MCF 10A (cell line): Measurements from ENCODE around the gene NAA10. TPM values are rescaled to one million over a fixed set of nuclear protein-coding genes. Genes with fewer than 3 reads are reported as not detected.

ENCODE experiments used
- BruUV-seq: library from RNA; stranded (reverse); fragments of 400-500 nt; replicated peaks from 2 replicates; lab custom pipeline; 2021; lab: Mats Ljungman, UMichigan
- CTCF ChIA-PET: fragments of 300-600 bp; sonication (Branson Sonifier 250); formaldehyde crosslinking; extraction: SDS; loops from one replicate; lab custom pipeline; 2021; ENCODE audit warnings: antibody characterized with exemption, inconsistent platforms; lab: Yijun Ruan, JAX
- POLR2A ChIA-PET: fragments of 300-600, 350-650 bp; sonication (Branson Sonifier 250); formaldehyde crosslinking; extraction: SDS; loops from one replicate; lab custom pipeline; 2020; ENCODE audit warnings: antibody characterized with exemption, inconsistent platforms; lab: Yijun Ruan, JAX
- DNase-seq: peaks from one replicate; pipeline ENCODE4 v3.0.0-alpha.2; 2018; ENCODE audit not compliant: unreplicated experiment
- H3K27ac Mint-ChIP-seq: one replicate; pipeline ENCODE4 v1.8.0; 2022; ENCODE audit warnings: mild to moderate bottlenecking, low read depth, mixed read lengths; ENCODE audit not compliant: unreplicated experiment
- H3K27me3 Mint-ChIP-seq: one replicate; pipeline ENCODE4 v1.8.0; 2022; ENCODE audit warnings: mixed read lengths; ENCODE audit not compliant: insufficient read depth, unreplicated experiment
- H3K36me3 Mint-ChIP-seq: one replicate; pipeline ENCODE4 v1.8.0; 2022; ENCODE audit warnings: mild to moderate bottlenecking, moderate library complexity, mixed read lengths; ENCODE audit not compliant: insufficient read depth, unreplicated experiment
- H3K4me1 Mint-ChIP-seq: one replicate; pipeline ENCODE4 v1.8.0; 2022; ENCODE audit warnings: mixed read lengths; ENCODE audit not compliant: insufficient read depth, unreplicated experiment
- H3K4me3 Mint-ChIP-seq: one replicate; pipeline ENCODE4 v1.8.0; 2022; ENCODE audit warnings: mild to moderate bottlenecking, moderate library complexity, mixed read lengths; ENCODE audit not compliant: unreplicated experiment
- H3K9me3 Mint-ChIP-seq: one replicate; pipeline ENCODE4 v1.8.0; 2022; ENCODE audit warnings: mixed read lengths; ENCODE audit not compliant: unreplicated experiment
- CTCF ChIP-seq: fragments of 200-600 bp; IDR thresholded peaks from one replicate; pipeline ENCODE4 v1.8.0; 2022; ENCODE audit warnings: antibody characterized with exemption, mild to moderate bottlenecking; ENCODE audit not compliant: unreplicated experiment
- intact Hi-C: fragments of 100-400 bp; cut with micrococcal nuclease; formaldehyde crosslinking; loops from 2 replicates; pipeline ENCODE4 v1.14.1; 2022
- total RNA-seq: library from RNA; stranded (reverse); gene quantifications from 2 replicates; pipeline ENCODE4 v1.2.3, GENCODE V29; 2022

NAA10 gene
- total RNA-seq, 1 experiment from 2014 or later: 166 TPM

GRCh38 chrX:153969125-153969903, 34.5 kb upstream of the NAA10 start:
- no peak for DNase-seq
- Mint-ChIP-seq H3K27me3 (no peaks in the 10 kb centered on the region), H3K4me3 (peak overlapping the region; percentile 95), H3K36me3 (peaks cover 15% of the 10 kb centered on the region), H3K9me3 (no peaks in the 10 kb centered on the region), H3K4me1 (peaks cover 25% of the 10 kb centered on the region), H3K27ac (no peak overlapping the region)
- TSS peak; percentile 3 for BruUV-seq
- intact Hi-C loops: no loop called here
- CTCF ChIA-PET: interaction anchor here (0.5 to 5.2 kb wide), 6 partner anchors 17 to 794 kb away, joined by 3 to 50 read pairs (median 3); partner anchors contain the start of gene RENBP
- POLR2A ChIA-PET: interaction anchor here (0.7 to 1.5 kb wide), 3 partner anchors 19 to 410 kb away, joined by 3 to 6 read pairs (median 4); partner anchors contain the start of gene EMD
- no peak for TF ChIP-seq CTCF

GRCh38 chrX:153968754-153969124, 33.9 kb upstream of the NAA10 start:
- POLR2A ChIA-PET: interaction anchor here (0.7 to 1.5 kb wide), 5 partner anchors 20 to 410 kb away, joined by 3 to 6 read pairs (median 4); partner anchors contain the start of gene EMD
- no peak for DNase-seq
- peak overlapping the region; percentile 95 for H3K4me3 Mint-ChIP-seq
- H3K9me3 Mint-ChIP-seq: no peaks in the 10 kb centered on the region
- no TSS peak for BruUV-seq
- intact Hi-C loops: no loop called here
- peaks cover 22% of the 10 kb centered on the region for H3K4me1 Mint-ChIP-seq
- no peak for TF ChIP-seq CTCF
- CTCF ChIA-PET: interaction anchor here (0.5 to 5.2 kb wide), 7 partner anchors 17 to 794 kb away, joined by 3 to 50 read pairs (median 3); partner anchors contain the start of gene RENBP
- no peak overlapping the region for H3K27ac Mint-ChIP-seq
- peaks cover 15% of the 10 kb centered on the region for H3K36me3 Mint-ChIP-seq
- H3K27me3 Mint-ChIP-seq: no peaks in the 10 kb centered on the region

- Mint-ChIP-seq H3K4me3 (peak overlapping the region; percentile 5), H3K36me3 (peaks cover 17% of the 10 kb centered on the region), H3K4me1 (peaks cover 21% of the 10 kb centered on the region), H3K9me3 (no peaks in the 10 kb centered on the region), H3K27me3 (no peaks in the 10 kb centered on the region), H3K27ac (no peak overlapping the region)
- intact Hi-C loops: no loop called here
- DNase-seq: no peak
- no TSS peak for BruUV-seq
- ChIA-PET CTCF (interaction anchor here (0.6 to 5.2 kb wide), 6 partner anchors 16 to 1012 kb away, joined by 3 to 50 read pairs (median 4); partner anchors contain the start of gene RENBP), POLR2A (interaction anchor here (0.6 to 1.5 kb wide), 4 partner anchors 23 to 81 kb away, joined by 3 to 5 read pairs (median 4); no protein-coding TSS in a partner anchor)
- TF ChIP-seq CTCF: no peak
These were observed 33.4 kb upstream of the NAA10 start for GRCh38 chrX:153968255-153968654.
